ENCODE measurements around the gene SCG2. TPM values are rescaled to one million over a fixed set of nuclear protein-coding genes. Genes with fewer than 3 reads are reported as not detected.

The SCG2 gene
- total RNA-seq, 1 donor from 2014 or later: not detected

DNA sequence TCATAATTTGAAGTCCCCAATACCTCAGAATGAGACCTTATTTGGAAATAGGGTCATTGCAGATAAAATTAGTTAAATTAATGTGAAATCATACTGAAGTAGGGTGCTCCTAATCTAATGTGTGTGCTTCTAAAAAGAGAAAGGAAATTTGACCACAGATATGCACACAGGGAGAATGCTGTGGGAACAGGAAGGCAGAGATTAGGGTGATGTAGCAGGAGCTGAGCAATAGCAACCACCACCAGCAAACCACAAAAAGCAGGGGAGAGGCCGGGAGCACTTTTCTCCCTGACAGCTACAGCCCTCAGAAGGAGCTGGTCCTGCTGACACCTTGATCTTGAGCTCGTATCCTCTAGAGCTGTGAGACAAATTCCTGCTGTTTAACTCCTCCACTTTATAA, 24.6 kb upstream of the SCG2 start:
- H3K27me3 Mint-ChIP-seq (ENCODE audit: insufficient read depth): peaks cover 3% of the 10 kb centered on the region
- H3K27ac Mint-ChIP-seq: no peak overlapping the region
- intact Hi-C loops (cut with micrococcal nuclease): no loop called here
- DNase-seq (ENCODE audit: low spot score): no peak
- no peaks in the 10 kb centered on the region for H3K4me1 Mint-ChIP-seq (ENCODE audit: low read depth)
- H3K36me3 Mint-ChIP-seq (ENCODE audit: low read depth): no peaks in the 10 kb centered on the region
- H3K4me3 Mint-ChIP-seq: no peak overlapping the region
- no peaks in the 10 kb centered on the region for H3K9me3 Mint-ChIP-seq

DNA sequence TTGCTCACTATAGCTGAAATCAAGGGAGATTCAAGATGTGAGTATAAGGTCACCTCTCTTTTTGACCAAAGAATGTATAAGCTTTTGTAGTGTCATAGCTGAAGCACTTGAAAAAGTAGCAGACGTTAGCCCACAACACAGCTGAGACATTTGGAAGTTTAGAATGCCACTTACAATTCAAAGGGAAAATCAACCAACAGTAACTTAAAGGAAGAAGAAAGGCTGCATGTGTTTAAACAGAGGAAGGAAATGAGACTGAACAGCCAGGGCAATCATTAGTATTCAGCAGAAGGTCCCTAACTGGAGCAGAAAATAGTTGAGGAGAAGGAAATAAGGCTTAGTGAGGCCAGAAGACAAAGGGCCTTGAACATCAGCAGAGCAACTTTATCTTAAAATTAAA, 23.5 kb upstream of the SCG2 start:
- Mint-ChIP-seq H3K27ac (no peak overlapping the region), H3K9me3 (no peaks in the 10 kb centered on the region), H3K4me3 (no peak overlapping the region), H3K27me3 (ENCODE audit: insufficient read depth) (peaks cover 3% of the 10 kb centered on the region), H3K36me3 (ENCODE audit: low read depth) (no peaks in the 10 kb centered on the region), H3K4me1 (ENCODE audit: low read depth) (no peaks in the 10 kb centered on the region)
- no peak for DNase-seq (ENCODE audit: low spot score)
- intact Hi-C loops (cut with micrococcal nuclease): no loop called here

DNA sequence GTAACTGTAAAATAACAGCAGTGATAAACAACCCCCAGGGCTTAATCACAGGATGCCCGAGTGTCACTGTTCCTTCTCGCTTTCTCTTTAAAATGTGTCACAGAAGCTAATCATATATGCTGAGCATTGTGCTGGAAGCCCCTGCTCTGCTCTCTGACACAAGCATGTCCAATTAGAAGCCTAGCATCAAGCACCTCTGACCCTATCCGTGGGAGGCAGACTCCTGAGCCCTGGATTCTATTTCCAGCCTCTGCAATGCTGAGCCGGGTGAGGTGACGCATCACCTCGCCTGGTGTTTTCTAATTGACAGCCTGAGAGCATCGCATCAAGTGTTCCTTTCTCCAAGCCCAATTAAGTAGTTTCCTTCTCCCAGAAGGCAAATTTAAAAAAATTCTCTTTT, 19.7 kb upstream of the SCG2 start:
- no peak for DNase-seq (ENCODE audit: low spot score)
- H3K4me3 Mint-ChIP-seq: no peak overlapping the region
- peaks cover 8% of the 10 kb centered on the region for H3K27me3 Mint-ChIP-seq (ENCODE audit: insufficient read depth)
- H3K4me1 Mint-ChIP-seq (ENCODE audit: low read depth): no peaks in the 10 kb centered on the region
- no peaks in the 10 kb centered on the region for H3K9me3 Mint-ChIP-seq
- no peaks in the 10 kb centered on the region for H3K36me3 Mint-ChIP-seq (ENCODE audit: low read depth)
- H3K27ac Mint-ChIP-seq: no peak overlapping the region
- intact Hi-C loops (cut with micrococcal nuclease): no loop called here

DNA sequence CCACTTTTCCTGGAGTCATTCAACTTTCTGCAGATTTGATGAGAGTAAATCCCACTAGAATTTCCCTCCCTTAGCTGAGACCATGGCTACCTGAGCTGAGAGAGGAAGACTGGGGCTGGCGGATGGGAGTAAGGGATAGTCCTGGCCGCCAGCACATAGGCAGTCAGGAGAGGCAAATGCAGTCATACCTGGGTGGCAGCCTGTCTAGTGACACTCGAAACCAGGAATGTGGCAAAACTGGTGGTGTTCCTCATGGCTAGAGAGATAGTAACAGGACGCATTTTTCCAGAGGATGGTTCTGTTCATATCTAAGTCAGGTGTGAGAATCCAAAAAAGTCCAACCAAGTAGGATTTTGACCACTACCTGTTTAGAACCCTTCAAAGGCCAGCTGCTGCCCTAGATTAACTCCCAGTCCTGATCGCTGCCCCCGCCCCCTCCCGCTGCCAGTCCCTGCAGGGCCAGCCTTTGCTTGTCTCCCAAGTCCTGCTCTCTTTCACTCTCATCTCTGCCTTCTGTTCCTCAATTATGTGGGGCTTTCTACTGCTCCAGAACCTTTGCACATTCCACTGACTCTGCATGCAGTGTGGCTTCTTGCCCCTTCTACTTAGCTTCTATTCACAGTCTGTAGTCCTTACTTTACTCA, 17.4 kb upstream of the SCG2 start:
- no peak for DNase-seq (ENCODE audit: low spot score)
- no peaks in the 10 kb centered on the region for H3K9me3 Mint-ChIP-seq
- intact Hi-C loops (cut with micrococcal nuclease): no loop called here
- H3K4me3 Mint-ChIP-seq: no peak overlapping the region
- no peak overlapping the region for H3K27ac Mint-ChIP-seq
- H3K27me3 Mint-ChIP-seq (ENCODE audit: insufficient read depth): peaks cover 7% of the 10 kb centered on the region
- no peaks in the 10 kb centered on the region for H3K36me3 Mint-ChIP-seq (ENCODE audit: low read depth)
- no peaks in the 10 kb centered on the region for H3K4me1 Mint-ChIP-seq (ENCODE audit: low read depth)

DNA sequence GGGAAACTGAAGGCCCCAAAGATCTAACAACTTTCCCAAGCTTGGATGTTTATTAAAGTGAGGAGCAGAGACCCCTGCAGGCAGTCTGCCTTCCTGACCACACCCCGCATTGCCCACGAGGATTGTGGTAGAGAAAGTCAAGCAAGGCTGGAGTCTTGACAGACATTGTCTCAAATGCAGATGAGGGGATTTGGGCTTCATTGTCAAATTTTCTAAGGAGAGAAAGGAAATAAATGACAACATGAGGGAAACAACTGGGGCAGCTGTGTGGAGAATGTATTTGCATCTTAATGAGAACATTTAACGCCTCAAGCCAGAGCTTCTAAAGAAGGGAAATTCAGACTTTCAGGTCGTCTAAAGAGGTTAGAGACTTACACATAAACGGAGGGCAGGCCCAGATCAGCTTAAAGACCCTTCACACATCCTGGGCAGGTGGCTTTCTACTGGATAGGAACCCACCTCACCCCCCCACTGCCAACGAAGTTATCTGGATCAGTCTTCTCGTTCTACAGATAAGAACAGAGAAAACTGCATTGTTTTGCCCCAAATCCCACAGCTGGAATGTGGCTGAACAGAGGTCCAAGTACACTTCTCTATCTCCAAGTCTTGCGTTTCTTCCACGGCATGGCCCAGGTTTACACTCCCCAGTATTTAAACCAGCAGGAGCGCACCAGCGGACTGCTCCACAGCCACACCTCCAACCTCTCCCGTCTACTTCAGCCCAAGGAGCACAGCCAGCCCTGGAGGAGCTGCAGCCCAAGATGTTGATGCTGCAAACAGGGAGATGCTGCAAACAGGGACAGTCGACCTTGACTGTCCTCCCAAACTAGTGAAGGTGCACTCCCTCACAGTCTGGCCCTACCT, 16.2 kb upstream of the SCG2 start:
- Mint-ChIP-seq H3K36me3 (ENCODE audit: low read depth) (no peaks in the 10 kb centered on the region), H3K4me1 (ENCODE audit: low read depth) (no peaks in the 10 kb centered on the region), H3K27me3 (ENCODE audit: insufficient read depth) (peaks cover 18% of the 10 kb centered on the region), H3K27ac (no peak overlapping the region), H3K9me3 (no peaks in the 10 kb centered on the region), H3K4me3 (no peak overlapping the region)
- intact Hi-C loops (cut with micrococcal nuclease): no loop called here
- no peak for DNase-seq (ENCODE audit: low spot score)

DNA sequence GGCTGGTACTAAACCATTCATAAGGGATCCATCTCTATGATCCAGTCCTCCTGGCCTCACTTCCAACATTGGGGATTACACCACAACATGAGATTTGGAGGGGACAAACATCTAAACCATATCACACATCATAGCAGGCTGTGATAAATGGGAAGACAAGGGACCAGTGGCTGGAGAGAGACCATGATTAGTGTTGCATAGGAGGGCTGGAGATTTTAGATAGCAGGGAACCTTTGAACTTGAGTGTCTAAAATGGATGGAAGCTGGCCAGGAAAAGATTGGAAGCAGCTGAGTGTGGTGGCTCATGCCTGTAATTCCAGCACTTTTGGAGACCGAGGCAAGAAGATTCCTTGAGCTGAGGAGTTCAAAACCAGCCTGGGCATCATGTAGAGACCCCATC, 12.4 kb upstream of the SCG2 start:
- intact Hi-C loops (cut with micrococcal nuclease): no loop called here
- Mint-ChIP-seq H3K4me1 (ENCODE audit: low read depth) (no peaks in the 10 kb centered on the region), H3K4me3 (no peak overlapping the region), H3K27me3 (ENCODE audit: insufficient read depth) (peaks cover 25% of the 10 kb centered on the region), H3K27ac (no peak overlapping the region), H3K9me3 (no peaks in the 10 kb centered on the region), H3K36me3 (ENCODE audit: low read depth) (no peaks in the 10 kb centered on the region)
- no peak for DNase-seq (ENCODE audit: low spot score)

DNA sequence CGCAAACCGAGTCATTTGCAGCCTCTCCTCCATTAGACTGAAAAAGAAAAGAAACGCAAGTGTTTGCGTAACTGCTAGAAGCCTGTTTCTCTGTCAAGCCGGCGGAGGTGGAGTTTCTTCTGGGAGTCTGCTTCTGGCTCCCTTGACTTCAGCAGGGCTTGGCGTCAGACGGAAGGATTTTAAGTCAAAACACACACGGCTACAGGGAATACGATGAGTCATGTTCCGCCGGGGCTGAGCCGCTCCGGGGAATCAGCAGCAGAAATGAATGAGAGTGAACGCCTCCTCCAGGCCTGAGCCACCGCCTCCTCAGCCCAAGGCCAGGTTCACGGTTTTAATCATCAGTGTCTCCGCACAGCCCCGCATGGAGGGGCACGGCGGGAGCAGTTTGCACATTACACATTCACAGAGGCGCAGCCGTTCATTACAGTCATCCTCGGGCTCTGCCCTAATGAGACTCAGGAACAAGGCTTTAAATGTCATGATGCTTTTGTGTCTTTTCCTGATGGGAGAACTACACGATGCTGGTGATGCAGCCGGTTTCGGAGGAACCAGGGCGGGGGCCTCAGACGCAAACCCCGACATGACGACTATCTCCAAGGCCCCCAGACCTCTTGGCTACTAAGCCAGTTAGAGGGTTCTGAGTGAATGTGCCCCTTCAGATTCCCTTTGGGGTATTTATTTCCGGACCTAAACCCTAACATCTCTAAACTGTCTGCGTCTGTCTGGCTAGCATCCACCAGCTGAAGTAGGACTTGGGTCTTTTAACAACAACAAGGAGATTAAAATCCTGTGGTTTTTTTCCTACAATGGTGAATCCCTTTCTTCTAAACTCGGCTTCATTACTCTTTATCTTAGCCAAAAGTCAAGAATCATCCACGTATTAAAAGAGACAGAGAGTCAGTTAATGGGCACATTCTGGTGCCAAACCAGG, 11.1 kb upstream of the SCG2 start:
- DNase-seq (ENCODE audit: low spot score): no peak
- intact Hi-C loops (cut with micrococcal nuclease): no loop called here
- no peaks in the 10 kb centered on the region for H3K4me1 Mint-ChIP-seq (ENCODE audit: low read depth)
- no peaks in the 10 kb centered on the region for H3K9me3 Mint-ChIP-seq
- H3K4me3 Mint-ChIP-seq: no peak overlapping the region
- no peaks in the 10 kb centered on the region for H3K36me3 Mint-ChIP-seq (ENCODE audit: low read depth)
- peaks cover 25% of the 10 kb centered on the region for H3K27me3 Mint-ChIP-seq (ENCODE audit: insufficient read depth)
- H3K27ac Mint-ChIP-seq: no peak overlapping the region

DNA sequence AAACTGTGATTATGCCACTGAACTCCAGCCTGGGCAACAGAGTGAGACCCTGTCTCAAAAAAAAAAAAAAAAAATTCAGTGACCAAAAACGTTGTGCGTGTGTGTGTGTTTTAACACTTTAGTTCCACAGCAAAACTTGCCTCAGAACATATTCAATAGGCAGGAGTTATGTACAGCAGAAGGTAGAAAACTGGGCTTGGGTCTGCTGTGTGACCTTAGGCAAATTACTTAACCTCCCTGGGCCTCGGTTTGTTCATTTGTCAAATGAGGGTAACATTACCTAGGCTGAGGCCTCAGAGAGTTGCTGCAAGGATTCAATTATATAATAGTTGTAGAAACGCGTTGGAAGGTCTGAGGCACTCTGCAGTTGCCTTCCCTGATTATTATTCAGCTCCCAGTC, 10.3 kb upstream of the SCG2 start:
- no peak for DNase-seq (ENCODE audit: low spot score)
- Mint-ChIP-seq H3K9me3 (no peaks in the 10 kb centered on the region), H3K36me3 (ENCODE audit: low read depth) (no peaks in the 10 kb centered on the region), H3K4me3 (no peak overlapping the region), H3K27ac (no peak overlapping the region), H3K4me1 (ENCODE audit: low read depth) (no peaks in the 10 kb centered on the region), H3K27me3 (ENCODE audit: insufficient read depth) (peaks cover 23% of the 10 kb centered on the region)
- intact Hi-C loops (cut with micrococcal nuclease): no loop called here

DNA sequence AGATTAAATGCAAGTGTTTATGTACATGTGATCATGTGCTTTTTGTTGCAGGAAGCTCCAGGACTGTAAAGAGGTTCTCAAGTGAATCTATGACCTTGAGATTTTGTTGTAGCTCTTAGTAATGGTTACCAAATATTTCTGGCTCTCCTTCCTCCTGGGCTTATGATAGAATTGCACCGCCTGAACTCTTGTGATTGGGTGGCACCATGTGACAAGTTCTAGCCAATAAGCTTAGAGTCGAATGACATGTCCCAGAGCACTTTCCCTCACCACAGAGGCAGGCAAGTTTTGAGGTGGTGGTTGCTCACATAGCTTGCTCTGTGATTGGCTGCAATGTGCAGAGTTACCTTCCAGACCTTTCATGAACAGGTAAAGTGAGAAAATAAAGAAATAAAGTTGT, 8.9 kb upstream of the SCG2 start:
- Mint-ChIP-seq H3K36me3 (ENCODE audit: low read depth) (no peaks in the 10 kb centered on the region), H3K4me1 (ENCODE audit: low read depth) (no peaks in the 10 kb centered on the region), H3K4me3 (no peak overlapping the region), H3K27ac (no peak overlapping the region), H3K9me3 (no peaks in the 10 kb centered on the region), H3K27me3 (ENCODE audit: insufficient read depth) (peaks cover 23% of the 10 kb centered on the region)
- no peak for DNase-seq (ENCODE audit: low spot score)
- intact Hi-C loops (cut with micrococcal nuclease): no loop called here

DNA sequence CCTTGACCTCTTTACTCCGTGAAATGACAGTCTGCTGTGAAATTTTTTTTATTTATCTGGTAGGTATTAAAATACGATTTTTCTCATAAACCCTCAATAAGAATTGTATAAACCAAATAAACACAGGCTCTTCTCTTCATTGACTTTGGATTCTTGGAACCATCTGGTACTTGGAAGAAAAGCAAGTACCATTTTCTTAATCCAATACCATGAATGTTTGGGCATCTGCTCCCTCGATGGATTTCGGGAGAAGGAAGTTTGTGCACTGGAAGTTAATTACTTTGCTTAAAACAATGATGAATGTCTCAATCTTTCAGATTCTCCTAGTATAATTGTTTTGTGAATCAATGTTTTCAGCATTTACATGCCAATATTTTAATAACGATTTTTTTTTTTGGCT, 5.3 kb upstream of the SCG2 start:
- peaks cover 6% of the 10 kb centered on the region for H3K27me3 Mint-ChIP-seq (ENCODE audit: insufficient read depth)
- intact Hi-C loops (cut with micrococcal nuclease): no loop called here

DNA sequence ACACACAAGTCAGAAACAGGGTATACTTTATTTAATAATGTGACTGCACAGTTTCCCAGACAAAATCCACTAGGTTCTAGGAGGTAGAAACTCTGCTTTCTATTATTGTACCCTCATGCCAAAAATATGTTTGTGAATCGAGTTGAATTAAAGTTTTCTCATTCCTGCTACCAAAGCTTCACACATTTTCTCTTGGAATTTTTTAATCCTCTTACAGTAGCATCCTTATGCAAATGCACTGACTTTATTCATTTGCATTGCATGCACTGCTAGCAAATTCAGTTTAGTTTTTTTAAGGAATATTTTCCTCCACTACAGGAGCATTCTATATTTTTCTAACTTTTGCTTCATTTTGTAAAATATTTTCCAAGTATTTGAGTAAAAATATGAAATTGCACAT, 4.8 kb upstream of the SCG2 start:
- no peak for DNase-seq (ENCODE audit: low spot score)
- no peaks in the 10 kb centered on the region for H3K4me1 Mint-ChIP-seq (ENCODE audit: low read depth)
- no peak overlapping the region for H3K4me3 Mint-ChIP-seq
- intact Hi-C loops (cut with micrococcal nuclease): no loop called here
- H3K27ac Mint-ChIP-seq: no peak overlapping the region
- H3K27me3 Mint-ChIP-seq (ENCODE audit: insufficient read depth): peaks cover 4% of the 10 kb centered on the region
- no peaks in the 10 kb centered on the region for H3K9me3 Mint-ChIP-seq
- no peaks in the 10 kb centered on the region for H3K36me3 Mint-ChIP-seq (ENCODE audit: low read depth)

More for the DNA sequence above, 5.3 kb upstream of the SCG2 start:
- Mint-ChIP-seq H3K27ac (no peak overlapping the region), H3K9me3 (no peaks in the 10 kb centered on the region), H3K36me3 (ENCODE audit: low read depth) (no peaks in the 10 kb centered on the region), H3K4me1 (ENCODE audit: low read depth) (no peaks in the 10 kb centered on the region), H3K4me3 (no peak overlapping the region)
- no peak for DNase-seq (ENCODE audit: low spot score)

DNA sequence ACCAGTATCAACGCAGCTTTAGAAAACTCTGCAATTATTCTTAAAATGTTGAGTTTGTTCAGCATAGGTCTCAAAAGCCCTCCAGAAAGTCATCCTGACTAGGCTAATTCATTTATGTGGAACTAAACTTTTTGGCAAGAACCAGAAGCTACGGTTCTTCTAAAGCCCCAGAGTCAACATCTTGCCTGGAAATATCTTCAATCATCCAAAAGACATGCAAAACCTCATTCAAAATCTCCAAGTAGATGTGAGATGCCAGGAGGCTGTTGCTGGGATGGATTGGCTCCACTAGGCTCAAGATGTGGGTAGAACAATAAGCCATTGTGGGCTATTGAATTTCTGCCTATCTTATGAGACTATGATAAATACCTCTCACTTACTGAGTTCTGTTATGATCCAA, 2.1 kb upstream of the SCG2 start:
- Mint-ChIP-seq H3K4me3 (no peak overlapping the region), H3K9me3 (no peaks in the 10 kb centered on the region), H3K4me1 (ENCODE audit: low read depth) (no peaks in the 10 kb centered on the region), H3K27ac (no peak overlapping the region), H3K36me3 (ENCODE audit: low read depth) (no peaks in the 10 kb centered on the region), H3K27me3 (ENCODE audit: insufficient read depth) (peaks cover 2% of the 10 kb centered on the region)
- no peak for DNase-seq (ENCODE audit: low spot score)
- intact Hi-C loops (cut with micrococcal nuclease): no loop called here

DNA sequence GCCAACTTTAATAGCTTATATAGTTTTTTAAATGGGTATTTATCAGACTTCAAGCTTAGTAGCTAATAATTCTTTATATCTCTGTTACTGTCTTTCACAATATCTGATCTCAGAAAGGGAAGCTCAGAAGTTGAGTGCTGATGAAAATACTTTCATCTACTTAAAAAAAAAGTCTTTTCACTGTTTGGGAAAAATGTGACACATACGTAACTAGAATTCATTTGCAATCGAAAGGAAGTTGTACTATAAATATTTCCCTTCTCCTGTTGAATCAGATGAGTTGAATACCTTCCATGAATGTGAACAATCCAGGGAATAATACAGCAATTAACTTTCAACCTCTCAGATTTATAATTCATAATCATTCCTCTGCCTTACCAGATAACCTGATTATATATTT, 811 bp upstream of the SCG2 start:
- Mint-ChIP-seq H3K4me3 (no peak overlapping the region), H3K4me1 (ENCODE audit: low read depth) (no peaks in the 10 kb centered on the region), H3K9me3 (no peaks in the 10 kb centered on the region), H3K27ac (no peak overlapping the region), H3K27me3 (ENCODE audit: insufficient read depth) (peaks cover 2% of the 10 kb centered on the region), H3K36me3 (ENCODE audit: low read depth) (no peaks in the 10 kb centered on the region)
- intact Hi-C loops (cut with micrococcal nuclease): no loop called here
- no peak for DNase-seq (ENCODE audit: low spot score)
